SK-N-SH (cell line): Measurements from ENCODE around the gene EIF2D.

Experiments used
- CHD2 ChIP-seq: fragments of 150-350 bp; IDR thresholded peaks from 2 replicates; pipeline ENCODE4 v1.6.1; 2018; ENCODE audit warnings: low read length; ENCODE audit not compliant: partially characterized antibody
- CTCF ChIP-seq: fragments of 200-600 bp; sonication (generic); IDR thresholded peaks from 2 replicates; pipeline ENCODE4 v1.6.1; 2017; ENCODE audit warnings: antibody characterized with exemption, mild to moderate bottlenecking, moderate library complexity
- EP300 ChIP-seq, 2 experiments: IDR thresholded peaks; 2 replicates each; pipeline versions ENCODE4 v1.4.0 to v1.6.1; 2012; ENCODE audit warnings: borderline replicate concordance in 1 of 2, low read depth in 1 of 2, low read length in 1 of 2
- FOSL2 ChIP-seq: IDR thresholded peaks from 2 replicates; pipeline ENCODE4 v1.4.0; 2012; ENCODE audit warnings: low read depth, mild to moderate bottlenecking, moderate library complexity, borderline replicate concordance
- POLR2AphosphoS5 ChIP-seq: IDR thresholded peaks from 2 replicates; pipeline ENCODE4 v1.6.1; 2012; ENCODE audit warnings: low read depth, low read length
- RCOR1 ChIP-seq: fragments of 150-350 bp; IDR thresholded peaks from 2 replicates; pipeline ENCODE4 v1.6.1; 2017; ENCODE audit warnings: antibody characterized with exemption, low read length
- REST ChIP-seq: IDR thresholded peaks from 2 replicates; pipeline ENCODE4 v1.6.1; 2012; ENCODE audit warnings: mild to moderate bottlenecking, low read depth, low read length, moderate library complexity
- RFX5 ChIP-seq: IDR thresholded peaks from 2 replicates; pipeline ENCODE4 v1.6.1; 2012; ENCODE audit warnings: mild to moderate bottlenecking, improper control_type of control experiment, low read length
- SIN3A ChIP-seq: IDR thresholded peaks from 2 replicates; pipeline ENCODE4 v1.6.1; 2012; ENCODE audit warnings: low read depth, mild to moderate bottlenecking, low read length, moderate library complexity, borderline replicate concordance
- SMC3 ChIP-seq: IDR thresholded peaks from 2 replicates; pipeline ENCODE4 v1.6.1; 2012; ENCODE audit warnings: low read depth, low read length, improper control_type of control experiment
- YY1 ChIP-seq: IDR thresholded peaks from 2 replicates; pipeline ENCODE4 v1.4.0; 2012; ENCODE audit warnings: low read depth, mild to moderate bottlenecking
- TF ChIP-seq, protein P1 (sequence below): fragments of 150-350 bp; IDR thresholded peaks from 2 replicates; pipeline ENCODE4 v1.6.1; 2016; ENCODE audit warnings: mild to moderate bottlenecking, low read depth, low read length
- TF ChIP-seq, protein P2 (sequence below): IDR thresholded peaks from 2 replicates; pipeline ENCODE4 v1.4.0; 2012; ENCODE audit warnings: low read depth

- TF ChIP-seq CTCF (no peak), SIN3A (no peak), POLR2AphosphoS5 (no peak), CHD2 (no peak), RCOR1 (no peak), REST (no peak), EP300 (IDR thresholded peaks at IDR 0.05; ENCODE audit: borderline replicate concordance in 1 of 2, low read depth in 1 of 2, low read length in 1 of 2) (no peak), RFX5 (no peak), YY1 (no peak), SMC3 (no peak), FOSL2 (no peak)
- TF ChIP-seq, protein P1, sequence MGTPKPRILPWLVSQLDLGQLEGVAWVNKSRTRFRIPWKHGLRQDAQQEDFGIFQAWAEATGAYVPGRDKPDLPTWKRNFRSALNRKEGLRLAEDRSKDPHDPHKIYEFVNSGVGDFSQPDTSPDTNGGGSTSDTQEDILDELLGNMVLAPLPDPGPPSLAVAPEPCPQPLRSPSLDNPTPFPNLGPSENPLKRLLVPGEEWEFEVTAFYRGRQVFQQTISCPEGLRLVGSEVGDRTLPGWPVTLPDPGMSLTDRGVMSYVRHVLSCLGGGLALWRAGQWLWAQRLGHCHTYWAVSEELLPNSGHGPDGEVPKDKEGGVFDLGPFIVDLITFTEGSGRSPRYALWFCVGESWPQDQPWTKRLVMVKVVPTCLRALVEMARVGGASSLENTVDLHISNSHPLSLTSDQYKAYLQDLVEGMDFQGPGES, result no peak
- TF ChIP-seq, protein P2, sequence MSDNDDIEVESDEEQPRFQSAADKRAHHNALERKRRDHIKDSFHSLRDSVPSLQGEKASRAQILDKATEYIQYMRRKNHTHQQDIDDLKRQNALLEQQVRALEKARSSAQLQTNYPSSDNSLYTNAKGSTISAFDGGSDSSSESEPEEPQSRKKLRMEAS, result no peak
Observed at GRCh38 chr1:206609229-206609991, 2.9 kb downstream of the EIF2D start.
